Karpas-422 (cell line): ENCODE data around the gene RELCH. TPM values are rescaled to one million over a fixed set of nuclear protein-coding genes. Genes with fewer than 3 reads are reported as not detected.

Source experiments
- DNase-seq: peaks from one replicate; pipeline ENCODE4 v3.0.0-alpha.2; 2015
- H2AFZ ChIP-seq: fragments of 200-600 bp; sonication (generic); 2 replicates; pipeline ENCODE4 v1.6.1; 2014; ENCODE audit warnings: antibody characterized with exemption, low read length, mixed read lengths
- H3K27ac ChIP-seq: fragments of 200-600 bp; sonication (generic); 2 replicates; pipeline ENCODE4 v1.5.1; 2014; ENCODE audit warnings: mild to moderate bottlenecking, low read length, moderate library complexity
- H3K27me3 ChIP-seq: fragments of 200-600 bp; sonication (generic); 2 replicates; pipeline ENCODE4 v1.6.1; 2014; ENCODE audit warnings: low read length, mixed read lengths
- H3K36me3 ChIP-seq: fragments of 200-600 bp; sonication (generic); 2 replicates; pipeline ENCODE4 v1.6.1; 2014; ENCODE audit warnings: low read length, mixed read lengths; ENCODE audit not compliant: insufficient read depth
- H3K4me1 ChIP-seq: fragments of 200-600 bp; sonication (generic); 2 replicates; pipeline ENCODE4 v1.6.1; 2014; ENCODE audit warnings: mild to moderate bottlenecking, low read length, mixed read lengths
- H3K4me2 ChIP-seq: fragments of 200-600 bp; sonication (generic); 2 replicates; pipeline ENCODE4 v1.6.1; 2014; ENCODE audit warnings: low read length, low read depth, mild to moderate bottlenecking; ENCODE audit not compliant: poor library complexity, severe bottlenecking
- H3K4me3 ChIP-seq: fragments of 200-600 bp; sonication (generic); 2 replicates; pipeline ENCODE4 v1.5.1; 2014; ENCODE audit warnings: mild to moderate bottlenecking, antibody characterized with exemption, low read length, mixed read lengths
- H3K79me2 ChIP-seq: fragments of 200-600 bp; sonication (generic); 2 replicates; pipeline ENCODE4 v1.6.1; 2014; ENCODE audit warnings: mild to moderate bottlenecking, low read length, mixed read lengths
- H3K9ac ChIP-seq: fragments of 200-600 bp; sonication (generic); 2 replicates; pipeline ENCODE4 v1.6.0; 2014; ENCODE audit warnings: low read length
- H3K9me2 ChIP-seq: fragments of 200-600 bp; sonication (generic), shearing (Covaris generic); replicated peaks from 2 replicates; pipeline ENCODE4 v1.6.0; 2014; ENCODE audit warnings: mild to moderate bottlenecking, low read length, moderate library complexity; ENCODE audit not compliant: insufficient read depth
- H3K9me3 ChIP-seq: fragments of 300-700, 200-600 bp; sonication (generic); 2 replicates; pipeline ENCODE4 v1.6.1; 2014; ENCODE audit warnings: low read length, mixed read lengths
- H4K20me1 ChIP-seq: fragments of 200-600 bp; sonication (generic); 2 replicates; pipeline ENCODE4 v1.6.1; 2014; ENCODE audit warnings: mild to moderate bottlenecking, antibody characterized with exemption, low read length, low read depth; ENCODE audit not compliant: insufficient read depth
- total RNA-seq: library from RNA; depleted of rRNA; stranded (reverse); fragments of >200 nt; shearing (Covaris generic); gene quantifications from 2 replicates; pipeline ENCODE4 v1.2.3, GENCODE V29; 2014; ENCODE audit warnings: low replicate concordance

Gene RELCH
- total RNA-seq, 1 experiment from 2014 or later, result 91.9 TPM

DNA sequence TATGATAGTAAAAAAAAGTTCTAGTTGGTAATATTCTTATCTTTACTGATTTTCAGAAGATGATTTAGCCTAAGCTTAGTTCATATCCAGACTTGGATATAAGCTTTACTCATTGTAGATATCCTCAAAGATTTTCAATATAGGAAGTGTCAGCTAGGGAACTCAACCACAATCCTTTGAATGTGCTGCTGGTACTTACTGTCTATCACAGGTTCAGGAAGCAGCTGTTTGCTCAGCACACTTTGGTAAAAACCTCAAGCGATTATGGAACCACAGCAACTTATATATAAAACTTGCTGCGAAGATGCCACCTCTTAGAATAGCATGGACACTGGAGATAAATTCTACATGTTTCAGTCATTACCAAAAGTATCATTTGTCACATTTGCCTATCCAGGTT is 77.9 kb downstream of the RELCH start:
- Histone ChIP-seq H3K4me3 (no peak overlapping the region), H3K9me2 (no peaks in the 10 kb centered on the region), H3K27ac (no peak overlapping the region), H4K20me1 (no peaks in the 10 kb centered on the region), H3K9me3 (no peaks in the 10 kb centered on the region), H3K9ac (no peak overlapping the region), H3K4me2 (no peak overlapping the region), H3K4me1 (no peaks in the 10 kb centered on the region), H2AFZ (no peak overlapping the region), H3K27me3 (no peaks in the 10 kb centered on the region), H3K36me3 (peaks cover 77% of the 10 kb centered on the region), H3K79me2 (peaks cover 41% of the 10 kb centered on the region)
- no peak for DNase-seq

DNA sequence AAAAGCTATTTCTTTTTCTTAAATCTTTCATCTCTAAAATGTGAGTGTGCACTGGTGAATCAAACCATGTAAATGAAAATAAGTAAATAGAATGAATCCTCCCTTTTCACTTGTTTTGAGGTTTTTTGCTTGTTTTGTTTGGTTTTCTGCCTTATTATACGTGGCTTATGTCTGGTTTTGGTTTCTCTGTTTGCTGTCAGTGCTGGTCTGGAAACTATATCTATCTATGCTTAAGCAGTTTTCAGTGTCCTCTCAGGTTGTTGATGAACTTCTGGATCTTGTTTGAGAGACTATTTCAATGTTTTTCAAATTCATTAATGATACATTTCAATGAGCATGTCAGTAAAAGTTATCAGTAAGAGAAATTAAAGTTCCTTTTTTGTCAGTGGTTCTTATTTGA is 90.0 kb downstream of the RELCH start:
- Histone ChIP-seq H3K9ac (no peak overlapping the region), H3K36me3 (peaks cover 66% of the 10 kb centered on the region), H3K4me2 (no peak overlapping the region), H3K4me1 (peaks cover 32% of the 10 kb centered on the region), H3K27ac (no peak overlapping the region), H3K4me3 (no peak overlapping the region), H3K79me2 (peaks cover 49% of the 10 kb centered on the region), H2AFZ (no peak overlapping the region), H3K9me2 (0 out of 2 replicates have a peak, but pooled peaks cover 3% of the 10 kb centered on the region), H3K9me3 (no peaks in the 10 kb centered on the region), H3K27me3 (no peaks in the 10 kb centered on the region), H4K20me1 (no peaks in the 10 kb centered on the region)
- DNase-seq, result no peak

DNA sequence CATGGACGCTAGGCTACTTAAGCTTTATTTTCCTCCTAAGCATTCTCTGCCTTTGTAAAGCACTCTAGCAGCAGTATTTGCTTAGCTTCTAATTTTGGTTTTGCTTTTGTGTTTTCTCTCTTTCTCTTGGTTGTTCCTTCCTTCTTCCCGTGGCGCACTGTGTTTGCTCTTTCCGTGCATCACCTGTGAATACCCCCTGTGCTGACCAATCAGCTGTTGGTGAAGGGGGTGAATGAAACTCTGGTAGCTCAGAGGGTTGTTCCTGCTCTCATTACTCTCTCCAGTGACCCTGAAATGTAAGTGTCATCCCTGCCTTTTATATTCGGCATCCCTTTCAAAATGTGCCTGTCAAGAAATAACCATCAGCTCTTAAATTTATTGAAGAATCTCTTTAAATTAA is 92.5 kb downstream of the RELCH start:
- Histone ChIP-seq H4K20me1 (no peaks in the 10 kb centered on the region), H3K9me3 (no peaks in the 10 kb centered on the region), H3K27me3 (no peaks in the 10 kb centered on the region), H3K27ac (no peak overlapping the region), H3K9ac (no peak overlapping the region), H3K4me3 (no peak overlapping the region), H3K9me2 (no peaks in the 10 kb centered on the region), H2AFZ (no peak overlapping the region), H3K4me1 (peaks cover 9% of the 10 kb centered on the region), H3K4me2 (no peak overlapping the region), H3K79me2 (peaks cover 47% of the 10 kb centered on the region), H3K36me3 (peaks cover 61% of the 10 kb centered on the region)
- DNase-seq, result no peak

DNA sequence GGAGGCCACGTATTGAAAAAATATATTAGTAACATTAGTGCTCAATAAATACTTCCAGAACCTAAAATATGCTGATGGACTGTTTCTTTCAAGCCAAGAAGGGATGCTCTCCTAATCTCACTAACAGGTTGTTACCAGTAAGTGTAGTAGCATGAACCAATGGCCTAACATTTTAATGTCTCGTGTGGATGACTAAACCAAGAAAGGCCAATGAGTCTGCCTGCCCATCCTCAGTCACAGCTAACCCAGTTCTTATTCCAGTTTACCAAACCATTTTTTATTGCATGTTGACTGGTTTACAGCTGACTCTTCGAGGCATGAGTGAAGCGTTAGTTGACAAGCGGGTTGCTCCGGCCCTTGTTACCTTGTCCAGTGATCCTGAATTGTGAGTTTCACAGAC is 93.0 kb downstream of the RELCH start:
- Histone ChIP-seq H3K4me3 (no peak overlapping the region), H3K4me2 (no peak overlapping the region), H3K27me3 (no peaks in the 10 kb centered on the region), H3K9me2 (no peaks in the 10 kb centered on the region), H4K20me1 (no peaks in the 10 kb centered on the region), H3K79me2 (peaks cover 50% of the 10 kb centered on the region), H3K9me3 (no peaks in the 10 kb centered on the region), H3K36me3 (peaks cover 62% of the 10 kb centered on the region), H3K27ac (no peak overlapping the region), H3K4me1 (peaks cover 7% of the 10 kb centered on the region), H2AFZ (no peak overlapping the region), H3K9ac (no peak overlapping the region)
- no peak for DNase-seq

DNA sequence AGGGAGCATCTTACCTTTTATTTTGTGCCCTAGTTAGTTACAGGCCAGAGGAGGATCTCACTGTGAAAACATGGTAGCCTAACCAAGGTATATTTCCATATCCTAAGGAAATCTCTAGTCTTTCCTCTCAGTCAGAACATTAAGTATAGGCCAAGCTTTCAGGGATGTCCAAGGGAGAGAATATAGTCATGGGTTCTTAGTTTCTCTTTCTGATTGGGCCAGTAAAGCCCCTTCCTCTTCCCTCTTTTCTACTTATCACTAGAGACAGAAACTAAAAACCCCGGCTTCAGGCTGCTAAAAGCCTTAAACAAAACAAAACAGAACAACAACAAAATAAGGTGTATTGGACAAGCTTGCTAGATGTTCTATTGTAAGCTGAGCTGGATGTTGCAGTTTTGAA is 93.7 kb downstream of the RELCH start:
- no peak overlapping the region for H3K4me2 ChIP-seq
- H3K9ac ChIP-seq, result no peak overlapping the region
- no peak overlapping the region for H3K4me3 ChIP-seq
- H2AFZ ChIP-seq, result no peak overlapping the region
- H3K9me3 ChIP-seq, result no peaks in the 10 kb centered on the region
- no peak overlapping the region for H3K27ac ChIP-seq
- DNase-seq, result no peak
- H3K9me2 ChIP-seq, result no peaks in the 10 kb centered on the region
- H3K36me3 ChIP-seq, result peaks cover 59% of the 10 kb centered on the region
- peaks cover 50% of the 10 kb centered on the region for H3K79me2 ChIP-seq
- H3K27me3 ChIP-seq, result no peaks in the 10 kb centered on the region
- H4K20me1 ChIP-seq, result no peaks in the 10 kb centered on the region
- peaks cover 7% of the 10 kb centered on the region for H3K4me1 ChIP-seq

DNA sequence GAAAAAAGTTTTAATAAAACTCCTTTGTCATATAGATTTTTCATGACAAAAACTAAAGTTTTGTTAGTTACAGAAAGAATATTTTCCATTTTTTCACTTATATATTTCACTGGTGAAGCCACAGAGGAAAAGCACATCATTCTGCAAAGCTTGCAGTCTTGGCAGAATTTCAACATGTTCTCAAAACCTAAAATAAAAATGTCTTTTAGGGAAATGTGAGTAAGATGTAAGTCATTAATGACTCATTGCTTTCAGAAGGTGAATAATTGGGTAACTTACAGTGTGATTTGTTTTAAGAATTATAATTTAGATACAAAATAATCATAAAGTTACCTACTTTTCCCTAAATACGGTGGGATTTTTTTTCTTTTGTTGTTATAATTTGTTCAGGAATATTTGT is 94.6 kb downstream of the RELCH start:
- peaks cover 51% of the 10 kb centered on the region for H3K36me3 ChIP-seq
- no peak overlapping the region for H3K4me3 ChIP-seq
- DNase-seq, result no peak
- peaks cover 7% of the 10 kb centered on the region for H3K4me1 ChIP-seq
- H3K27me3 ChIP-seq, result no peaks in the 10 kb centered on the region
- no peaks in the 10 kb centered on the region for H4K20me1 ChIP-seq
- peaks cover 43% of the 10 kb centered on the region for H3K79me2 ChIP-seq
- no peaks in the 10 kb centered on the region for H3K9me2 ChIP-seq
- H3K9me3 ChIP-seq, result no peaks in the 10 kb centered on the region
- no peak overlapping the region for H3K9ac ChIP-seq
- H2AFZ ChIP-seq, result no peak overlapping the region
- no peak overlapping the region for H3K27ac ChIP-seq
- no peak overlapping the region for H3K4me2 ChIP-seq

DNA sequence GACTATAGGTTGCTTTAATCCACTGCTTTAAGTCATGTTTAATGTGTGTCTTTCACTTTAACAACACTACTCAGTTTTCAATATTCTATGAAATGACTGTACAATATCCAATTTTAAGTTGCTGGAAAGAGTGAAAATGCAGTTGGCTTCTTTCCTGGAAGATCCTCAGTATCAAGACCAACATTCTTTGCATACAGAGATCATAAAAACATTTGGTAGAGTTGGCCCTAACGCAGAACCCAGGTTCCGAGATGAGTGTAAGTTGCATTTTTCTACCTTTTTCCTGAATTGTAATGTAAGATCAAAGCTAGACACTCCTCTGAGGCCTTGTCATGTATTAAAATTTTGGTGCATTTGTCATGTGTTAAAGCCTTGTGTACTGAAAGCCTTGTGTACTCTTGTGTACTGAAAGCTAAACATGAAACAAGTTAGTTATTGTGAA is 95.2 kb downstream of the RELCH start:
- no peak for DNase-seq
- Histone ChIP-seq H3K27ac (no peak overlapping the region), H3K4me3 (no peak overlapping the region), H3K27me3 (no peaks in the 10 kb centered on the region), H3K79me2 (peaks cover 43% of the 10 kb centered on the region), H3K36me3 (peaks cover 51% of the 10 kb centered on the region), H2AFZ (no peak overlapping the region), H3K4me2 (no peak overlapping the region), H3K9me3 (no peaks in the 10 kb centered on the region), H3K9ac (no peak overlapping the region), H3K4me1 (peaks cover 10% of the 10 kb centered on the region), H4K20me1 (no peaks in the 10 kb centered on the region), H3K9me2 (no peaks in the 10 kb centered on the region)

DNA sequence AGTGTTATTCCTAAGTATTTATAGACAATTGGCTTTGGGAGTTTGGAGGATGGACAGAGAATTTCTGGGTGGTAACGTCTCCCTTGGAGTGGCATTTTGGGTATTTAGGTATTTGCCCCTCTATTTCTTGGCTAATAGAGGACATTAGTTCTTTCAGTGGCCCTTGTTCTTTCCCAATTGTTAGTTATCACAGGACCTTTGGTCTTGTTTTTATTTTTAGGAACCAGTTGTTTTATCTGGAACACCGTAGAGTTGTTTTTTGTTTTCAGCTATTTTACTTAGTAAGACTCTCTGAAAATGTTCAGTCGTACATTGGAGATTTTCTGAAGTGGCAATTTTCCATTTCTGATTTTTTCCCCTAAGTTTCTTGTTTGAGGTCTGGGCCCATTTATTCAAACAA is 97.6 kb downstream of the RELCH start:
- Histone ChIP-seq H3K27ac (no peak overlapping the region), H3K9ac (no peak overlapping the region), H2AFZ (no peak overlapping the region), H3K9me3 (no peaks in the 10 kb centered on the region), H3K4me1 (peaks cover 31% of the 10 kb centered on the region), H3K9me2 (no peaks in the 10 kb centered on the region), H3K79me2 (peaks cover 46% of the 10 kb centered on the region), H3K27me3 (no peaks in the 10 kb centered on the region), H3K4me2 (no peak overlapping the region), H3K36me3 (peaks cover 42% of the 10 kb centered on the region), H4K20me1 (no peaks in the 10 kb centered on the region), H3K4me3 (no peak overlapping the region)
- DNase-seq, result no peak

DNA sequence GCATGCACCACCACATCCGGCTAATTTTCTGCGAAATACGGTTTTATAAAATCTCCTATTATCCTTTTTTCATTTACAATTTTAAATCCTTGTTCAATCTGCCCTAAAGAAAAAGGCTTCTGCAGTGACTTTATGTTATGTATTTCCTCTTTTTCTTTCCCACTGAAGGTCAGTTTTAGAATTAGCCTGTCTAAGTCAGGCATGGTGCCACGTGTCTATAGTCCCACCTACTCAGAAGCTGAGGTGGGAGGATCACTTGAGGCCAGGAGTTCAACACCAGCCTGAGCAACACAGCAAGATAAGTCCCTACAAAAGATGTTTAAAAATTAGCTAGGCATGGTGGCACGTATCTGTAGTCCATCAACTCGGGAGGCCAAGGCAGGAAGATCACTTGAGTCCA is 98.2 kb downstream of the RELCH start:
- H3K36me3 ChIP-seq, result peaks cover 38% of the 10 kb centered on the region
- no peak for DNase-seq

More for the DNA sequence above, 98.2 kb downstream of the RELCH start:
- no peak overlapping the region for H2AFZ ChIP-seq
- H3K27ac ChIP-seq, result no peak overlapping the region
- H3K4me3 ChIP-seq, result no peak overlapping the region
- no peaks in the 10 kb centered on the region for H3K9me2 ChIP-seq
- no peaks in the 10 kb centered on the region for H3K9me3 ChIP-seq
- H3K4me2 ChIP-seq, result no peak overlapping the region
- H3K9ac ChIP-seq, result no peak overlapping the region
- H4K20me1 ChIP-seq, result no peaks in the 10 kb centered on the region
- no peaks in the 10 kb centered on the region for H3K27me3 ChIP-seq
- H3K4me1 ChIP-seq, result peaks cover 31% of the 10 kb centered on the region
- peaks cover 44% of the 10 kb centered on the region for H3K79me2 ChIP-seq
